Spleen (tissue), 11 donors: Measurements from ENCODE around the gene LMBR1. TPM values are rescaled to one million over a fixed set of nuclear protein-coding genes. Genes with fewer than 3 reads are reported as not detected.

Experiments
- DNase-seq: peaks from one replicate; pipeline ENCODE4 v3.0.0-alpha.2; 2020
- H3K27ac ChIP-seq, 8 donors: fragments of 200-600 bp; sonication (generic) in 7 of 8; 1 replicate in 4 of 8; 2 replicates in 4 of 8; pipeline versions ENCODE4 v1.5.0 to v1.8.0; 2016 to 2021; ENCODE audit warnings: inconsistent platforms in 4 of 8, mild to moderate bottlenecking in 4 of 8, moderate library complexity in 1 of 8
- H3K27me3 ChIP-seq, 7 donors: fragments of 200-600 bp; sonication (generic) in 6 of 7; replicated peaks in 1 of 7; 1 replicate in 4 of 7; 2 replicates in 3 of 7; pipeline versions ENCODE4 v1.5.0 to v1.8.0; 2016 to 2021; ENCODE audit warnings: inconsistent platforms in 3 of 7, mild to moderate bottlenecking in 1 of 7
- H3K36me3 ChIP-seq, 6 donors: fragments of 200-600 bp; sonication (generic) in 5 of 6; 1 replicate in 4 of 6; 2 replicates in 2 of 6; pipeline versions ENCODE4 v1.5.0 to v1.8.0; 2016 to 2021; ENCODE audit warnings: inconsistent platforms in 2 of 6
- H3K4me1 ChIP-seq, 6 donors: fragments of 200-600 bp; sonication (generic) in 5 of 6; 1 replicate in 3 of 6; 2 replicates in 3 of 6; pipeline versions ENCODE4 v1.5.0 to v1.8.0; 2016 to 2021; ENCODE audit warnings: inconsistent platforms in 3 of 6
- H3K4me3 ChIP-seq, 8 donors: fragments of 200-600 bp; sonication (generic) in 7 of 8; 1 replicate in 4 of 8; 2 replicates in 4 of 8; pipeline versions ENCODE4 v1.5.0 to v1.8.0; 2016 to 2021; ENCODE audit warnings: inconsistent platforms in 4 of 8, mild to moderate bottlenecking in 4 of 8, moderate library complexity in 2 of 8
- H3K9me3 ChIP-seq, 8 donors: fragments of 200-600 bp; sonication (generic) in 7 of 8; 1 replicate in 4 of 8; 2 replicates in 4 of 8; pipeline versions ENCODE4 v1.5.0 to v1.8.0; 2016 to 2021; ENCODE audit warnings: inconsistent platforms in 4 of 8
- POLR2A ChIP-seq, 3 donors: fragments of 450-650 bp; IDR thresholded peaks; one replicate each; pipeline ENCODE4 v1.5.1; 2017; ENCODE audit warnings: antibody characterized with exemption in 3 of 3, mild to moderate bottlenecking in 1 of 3
- POLR2AphosphoS5 ChIP-seq, 3 donors: sonication (generic); formaldehyde crosslinking; IDR thresholded peaks; one replicate each; pipeline ENCODE4 v1.5.1; 2017; ENCODE audit warnings: antibody characterized with exemption in 3 of 3
- whole genome bisulfite sequencing, 5 donors: extraction: QIAGEN DNeasy Blood & Tissue Kit in 3 of 5; methylation state at CpG; one replicate each; pipeline versions ENCODE4 v1.1.5 to v1.1.7; 2013 to 2018; 5-methylcytosine and 5-hydroxymethylcytosine counted together
- intact Hi-C: fragments of 100-400 bp; cut with DNase I; formaldehyde crosslinking; loops from one replicate; pipeline ENCODE4 v1.15.0; 2023; ENCODE audit warnings: low total_unique reads
- polyA plus RNA-seq, 3 donors: library from polyadenylated mRNA; stranded (reverse); fragments of 200-250 nt; gene quantifications; one replicate each; pipeline ENCODE4 v1.2.1, GENCODE V29; 2013
- total RNA-seq, 7 donors: library from RNA; depleted of rRNA in 3 of 7; stranded (reverse); fragments of >200 nt in 3 of 7; fragmentation: NEBNext Ultra II Directional in 4 of 7; extraction: Animal tissue kit (Norgen Biotek cat#: 25700) in 4 of 7; gene quantifications; one replicate each; pipeline versions ENCODE4 v1.1.0 to v1.2.1, GENCODE V29; 2016 to 2021
- TF ChIP-seq, protein P1 (sequence below), 11 experiments: fragments of 200-600 bp in 7 of 11; fragments of 450-650 bp in 4 of 11; sonication (generic) in 4 of 11; IDR thresholded peaks in 8 of 11; conservative IDR thresholded peaks in 3 of 11; 1 replicate in 7 of 11; 2 replicates in 4 of 11; pipeline versions ENCODE4 v1.4.0 to v1.8.0; 2016 to 2021; ENCODE audit warnings: antibody characterized with exemption in 11 of 11, inconsistent platforms in 4 of 11, mild to moderate bottlenecking in 1 of 11
- donor health status: healthy with polysubstance abuse.
- donor health status: DM: no; HTN: no; CAD: no; lungs with moderate emphysema.
- donor health status: DM: no; HTN: no; CAD: no.
- donor health status: Bipolar disorder and iron deficiency.
- donor health status: healthy.
- donor health status: DM: no; HTN: no; CAD: no.
- donor health status: DM: yes; HTN: yes; CAD: no.

LMBR1 gene
- total and polyA plus RNA-seq, 10 donors, result 4.8 to 88.3 (median 63.7) TPM

DNA sequence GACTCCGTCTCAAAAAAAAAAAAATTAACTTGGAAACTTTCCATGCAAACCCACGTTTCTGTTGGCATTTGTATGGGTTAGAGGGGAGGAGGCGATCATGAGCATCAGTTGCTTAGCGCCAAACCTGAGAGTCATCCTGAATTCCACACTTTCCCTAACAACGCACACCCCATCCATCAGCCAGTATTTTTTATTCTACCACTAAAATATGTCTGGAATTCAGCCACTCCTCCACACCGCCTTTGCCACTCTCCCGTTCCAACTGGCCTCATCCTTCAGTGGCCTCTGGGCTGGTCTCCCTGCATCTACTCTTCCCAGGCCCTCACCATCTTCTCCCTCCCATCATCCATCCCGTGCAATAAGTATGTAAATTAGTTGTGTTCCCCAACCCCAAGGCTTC is 4.7 kb upstream of the LMBR1 start:
- DNase-seq, result no peak
- WGBS, 5 donors, result 72 to 91% (median 83%) methylated on average over 8 of the region's 8 CpGs

DNA sequence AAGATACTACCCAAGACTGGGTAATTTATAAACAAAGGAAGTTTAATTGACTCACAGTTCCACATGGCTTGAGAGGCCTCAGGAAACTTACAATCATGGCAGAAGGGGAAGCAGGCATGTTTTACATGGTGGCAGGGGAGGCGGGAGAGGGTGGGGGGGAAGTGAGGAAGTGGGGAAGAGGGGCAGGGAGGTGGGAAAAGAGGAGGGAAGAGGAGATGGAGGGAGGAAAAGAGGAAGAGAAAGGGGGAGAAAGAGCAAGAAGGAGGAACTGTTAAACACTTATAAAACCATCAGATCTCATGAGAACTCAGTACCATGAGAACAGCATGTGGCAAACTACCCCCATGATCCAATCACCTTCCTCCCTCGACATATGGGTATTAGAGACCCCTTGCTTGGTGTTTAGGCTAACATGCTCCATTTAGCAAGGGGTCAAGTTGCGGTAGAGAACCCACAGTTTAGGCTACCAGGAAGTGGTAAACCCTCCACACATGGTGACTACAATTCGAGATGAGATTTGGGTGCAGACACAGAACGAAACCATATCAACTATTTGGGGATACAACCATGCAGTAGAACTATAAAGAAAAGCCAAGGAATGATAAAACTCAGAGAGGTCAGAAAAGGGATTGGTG is 3.5 kb upstream of the LMBR1 start:
- no peaks in the 10 kb centered on the region for H3K9me3 ChIP-seq
- no peak for DNase-seq
- H3K27me3 ChIP-seq, result no peaks in the 10 kb centered on the region
- intact Hi-C loops, result no loop called here
- H3K36me3 ChIP-seq, result no peaks in the 10 kb centered on the region
- peaks cover 3 to 48% (median 30%) of the 10 kb centered on the region in 6 donors for H3K4me1 ChIP-seq
- WGBS, 5 donors, result 45 to 74% (median 55%) methylated on average over 5 of the region's 5 CpGs
- H3K4me3 ChIP-seq, result no peak overlapping the region
- H3K27ac ChIP-seq, result peak overlapping the region in 3 of 8 donors; percentile 97 to 98 (median 97)
- TF ChIP-seq POLR2A (IDR thresholded peaks at IDR 0.05) (no peak), POLR2AphosphoS5 (IDR thresholded peaks at IDR 0.05) (no peak)
- TF ChIP-seq, protein P1, sequence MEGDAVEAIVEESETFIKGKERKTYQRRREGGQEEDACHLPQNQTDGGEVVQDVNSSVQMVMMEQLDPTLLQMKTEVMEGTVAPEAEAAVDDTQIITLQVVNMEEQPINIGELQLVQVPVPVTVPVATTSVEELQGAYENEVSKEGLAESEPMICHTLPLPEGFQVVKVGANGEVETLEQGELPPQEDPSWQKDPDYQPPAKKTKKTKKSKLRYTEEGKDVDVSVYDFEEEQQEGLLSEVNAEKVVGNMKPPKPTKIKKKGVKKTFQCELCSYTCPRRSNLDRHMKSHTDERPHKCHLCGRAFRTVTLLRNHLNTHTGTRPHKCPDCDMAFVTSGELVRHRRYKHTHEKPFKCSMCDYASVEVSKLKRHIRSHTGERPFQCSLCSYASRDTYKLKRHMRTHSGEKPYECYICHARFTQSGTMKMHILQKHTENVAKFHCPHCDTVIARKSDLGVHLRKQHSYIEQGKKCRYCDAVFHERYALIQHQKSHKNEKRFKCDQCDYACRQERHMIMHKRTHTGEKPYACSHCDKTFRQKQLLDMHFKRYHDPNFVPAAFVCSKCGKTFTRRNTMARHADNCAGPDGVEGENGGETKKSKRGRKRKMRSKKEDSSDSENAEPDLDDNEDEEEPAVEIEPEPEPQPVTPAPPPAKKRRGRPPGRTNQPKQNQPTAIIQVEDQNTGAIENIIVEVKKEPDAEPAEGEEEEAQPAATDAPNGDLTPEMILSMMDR (IDR thresholded peaks at IDR 0.05 in 8 of 11, conservative IDR thresholded peaks at IDR 0.05 in 3 of 11), result no peak

More for the DNA sequence above, 4.7 kb upstream of the LMBR1 start:
- peaks cover 3 to 39% (median 23%) of the 10 kb centered on the region in 6 donors for H3K4me1 ChIP-seq
- H3K27ac ChIP-seq, result no peak overlapping the region
- intact Hi-C loops, result no loop called here
- peaks cover 0 to 1% (median 0%) of the 10 kb centered on the region in 7 donors for H3K27me3 ChIP-seq
- TF ChIP-seq POLR2A (IDR thresholded peaks at IDR 0.05), result no peak
- TF ChIP-seq, protein P1 (IDR thresholded peaks at IDR 0.05 in 8 of 11, conservative IDR thresholded peaks at IDR 0.05 in 3 of 11), result no peak
- TF ChIP-seq POLR2AphosphoS5 (IDR thresholded peaks at IDR 0.05), result no peak
- no peaks in the 10 kb centered on the region for H3K9me3 ChIP-seq
- no peak overlapping the region for H3K4me3 ChIP-seq
- H3K36me3 ChIP-seq, result no peaks in the 10 kb centered on the region

DNA sequence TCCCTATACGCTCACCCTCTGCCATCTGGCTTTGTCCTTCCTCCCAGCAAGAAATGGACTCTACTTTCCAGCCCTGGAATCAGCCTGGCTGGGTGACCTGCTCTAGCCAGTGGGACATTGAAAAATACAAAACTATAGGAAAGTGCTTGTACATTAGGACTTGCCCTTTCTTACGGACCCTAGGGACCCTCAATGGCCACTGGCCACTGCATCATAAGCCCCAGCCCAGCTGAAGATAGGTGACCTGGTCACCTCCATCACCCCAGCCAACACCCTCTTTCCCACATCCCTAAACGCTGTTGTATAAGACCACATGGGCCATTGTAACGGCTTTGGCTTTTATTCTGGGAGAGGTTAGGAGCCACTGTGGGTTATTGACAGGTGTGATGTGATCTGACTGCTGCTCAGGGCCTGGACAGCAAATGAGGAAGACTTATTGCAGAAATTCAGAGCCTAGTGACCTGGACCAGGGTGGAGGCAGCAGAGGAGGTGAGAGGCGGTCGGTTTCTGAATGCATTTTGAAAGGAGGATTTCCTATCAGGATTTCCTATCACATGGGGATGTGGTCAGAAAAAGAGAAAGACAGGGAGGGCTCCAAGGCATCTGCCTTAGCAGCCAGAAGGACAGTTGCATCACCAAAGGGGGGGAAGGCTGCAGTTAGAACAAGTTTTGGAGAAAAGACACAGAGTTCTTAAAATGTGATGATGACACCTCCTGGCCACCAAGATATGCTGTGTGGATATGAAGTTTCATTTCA is 2.2 kb upstream of the LMBR1 start:
- no peaks in the 10 kb centered on the region for H3K27me3 ChIP-seq
- DNase-seq, result no peak
- H3K27ac ChIP-seq, result peak overlapping the region in 7 of 8 donors; percentile 33 to 99 (median 97)
- intact Hi-C loops, result no loop called here
- H3K4me3 ChIP-seq, result peak overlapping the region in 1 of 8 donors; percentile 24
- no peaks in the 10 kb centered on the region for H3K9me3 ChIP-seq
- 32 to 47% (median 38%) methylated on average over 6 of the region's 6 CpGs for WGBS, 5 donors
- H3K36me3 ChIP-seq, result no peaks in the 10 kb centered on the region
- H3K4me1 ChIP-seq, result peaks cover 3 to 60% (median 34%) of the 10 kb centered on the region in 6 donors
- TF ChIP-seq, protein P1 (IDR thresholded peaks at IDR 0.05 in 8 of 11, conservative IDR thresholded peaks at IDR 0.05 in 3 of 11), result peak in 1 of 11 experiments; percentile 15
- TF ChIP-seq POLR2AphosphoS5 (IDR thresholded peaks at IDR 0.05) (peak in 1 of 3 donors; percentile 50), POLR2A (IDR thresholded peaks at IDR 0.05) (no peak)
